Fibroblast of gingiva (primary cell): ENCODE results near the gene GPR162.
"Not testable (repeated sequence)": the region's sequence is repeated elsewhere in the genome, so short reads cannot be mapped to it uniquely, and the experiment has no call there.

Experiments
- DNase-seq: peaks from one replicate; pipeline ENCODE4 v3.0.0-alpha.2; 2011; ENCODE audit warnings: low read depth

Gene GPR162

DNA sequence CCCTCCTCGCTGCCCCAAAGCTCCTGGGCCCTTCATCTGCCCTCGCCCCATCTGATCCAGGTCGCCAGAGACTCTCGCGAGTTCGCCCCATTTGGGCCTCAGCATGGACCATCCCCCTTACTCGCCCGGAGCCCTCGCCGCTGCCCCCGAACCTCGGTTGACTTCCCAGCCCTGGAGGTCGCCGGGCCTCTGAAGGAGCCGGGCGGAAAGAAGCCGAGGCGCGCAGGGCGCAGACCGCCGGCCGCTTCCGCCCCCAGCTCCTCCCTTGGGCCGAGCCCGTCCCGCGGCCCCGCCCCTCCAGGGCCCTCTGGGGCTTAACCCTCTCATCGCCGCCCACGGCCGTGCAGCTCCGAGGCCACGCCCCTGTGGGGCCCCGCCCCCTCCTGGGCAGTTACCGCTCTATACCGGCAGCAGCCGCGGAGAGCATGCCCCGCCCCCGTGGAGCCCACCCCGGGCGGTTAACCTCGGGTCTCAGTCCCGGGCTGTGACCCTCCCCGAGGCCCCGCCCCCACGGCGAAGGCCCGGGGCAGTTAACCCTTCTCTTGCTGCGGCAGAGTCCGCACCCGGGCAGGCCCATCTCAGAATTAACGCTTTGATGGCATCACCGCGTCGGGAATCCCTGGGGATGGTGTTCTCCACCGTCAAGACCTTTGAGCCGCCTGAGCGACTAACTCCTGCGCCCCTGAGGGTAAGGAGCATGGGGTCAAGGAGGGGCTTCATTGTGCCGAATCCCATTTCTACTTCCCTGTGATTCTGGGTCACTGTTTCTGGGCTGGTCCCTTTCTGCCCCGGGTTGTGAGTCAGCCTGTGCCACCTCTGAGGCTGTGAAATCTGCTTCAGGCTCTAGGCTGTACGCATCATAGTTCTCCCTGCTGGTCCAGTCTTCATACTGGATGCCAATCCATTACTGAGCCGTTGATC, 51.7 kb downstream of the GPR162 start, which contains the start of gene SPSB2:
Gene SPSB2, minus strand, starts transcription at position 210 of the 921 bp plus-strand sequence. CDS start 402 bp downstream, outside the sequence.
- peak; percentile 95 for DNase-seq

DNA sequence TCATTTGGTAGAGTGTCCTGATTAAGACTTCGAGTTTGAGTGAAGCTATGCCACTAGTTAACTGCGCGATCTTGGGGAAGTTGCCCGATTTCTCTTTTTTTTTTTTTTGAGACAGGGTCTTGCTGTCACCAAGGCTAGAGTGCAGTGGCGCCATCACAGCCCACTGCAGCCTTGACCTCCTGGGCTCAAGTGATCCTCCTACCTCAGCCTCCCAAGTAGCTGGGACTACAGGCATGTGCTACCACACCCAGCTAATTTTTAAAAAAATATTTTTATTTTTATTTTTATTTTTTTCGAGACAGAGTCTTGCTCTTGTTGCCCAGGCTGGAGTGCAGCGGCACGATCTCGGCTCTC, 52.4 kb downstream of the GPR162 start:
- DNase-seq: not testable (repeated sequence)
